Lower leg skin (tissue), 3 donors: ENCODE data around the gene DTNA.

Experiments used
- CTCF ChIP-seq, 3 donors: fragments of 450-650 bp; IDR thresholded peaks; one replicate each; pipeline ENCODE4 v1.5.1; 2016; ENCODE audit warnings: antibody characterized with exemption in 3 of 3, mild to moderate bottlenecking in 3 of 3, moderate library complexity in 2 of 3
- POLR2A ChIP-seq, 2 donors: fragments of 450-650 bp; IDR thresholded peaks; one replicate each; pipeline ENCODE4 v1.6.1; 2016 to 2017; ENCODE audit warnings: antibody characterized with exemption in 2 of 2, mild to moderate bottlenecking in 1 of 2, moderate library complexity in 1 of 2

DNA sequence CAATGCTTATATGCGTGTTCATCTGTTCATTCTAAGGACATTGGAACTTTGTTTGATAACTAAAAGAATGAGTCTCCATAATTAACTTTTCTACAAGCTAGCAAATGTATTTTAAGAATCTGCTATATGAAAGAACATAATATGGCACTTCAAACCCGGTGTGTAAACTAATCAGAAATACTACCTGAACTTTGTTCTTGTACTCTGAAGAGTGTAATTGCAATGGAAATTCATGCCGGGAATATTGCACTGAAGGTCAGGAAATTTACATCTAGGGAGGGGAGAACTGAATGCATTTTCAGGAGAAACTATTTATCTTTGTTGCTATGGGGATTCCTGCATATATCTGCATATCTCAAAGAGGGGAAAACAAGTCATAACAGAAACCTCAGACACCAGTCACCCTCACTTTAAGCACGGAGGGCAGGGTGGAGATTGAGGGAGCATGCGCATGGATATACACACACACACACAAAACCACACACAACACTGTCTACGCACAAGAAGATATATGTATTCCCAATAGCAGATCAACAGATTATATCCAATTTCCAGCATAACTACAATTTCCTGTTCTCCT is 76.2 kb downstream of the DTNA start:
- TF ChIP-seq CTCF (IDR thresholded peaks at IDR 0.05) (no peak), POLR2A (IDR thresholded peaks at IDR 0.05) (no peak)
